Activated CD8-positive, alpha-beta T cell treated with anti-CD3 and anti-CD28 coated beads, Interleukin-2, amount 10 ng/mL, durations not matched to agents 7 days and 5 days (primary cell): Measurements from ENCODE around the gene TACR2. TPM values are rescaled to one million over a fixed set of nuclear protein-coding genes. Genes with fewer than 3 reads are reported as not detected.
A peak's percentile ranks its signal among the peaks of the same experiment; 100 is the strongest.

ENCODE experiments used
- ATAC-seq: fragments of 150-1000 bp; cut with Tn5 transposase; one replicate; pipeline ENCODE4 v1.10.0; 2021; ENCODE audit warnings: moderate library complexity
- CTCF ChIA-PET: fragments of 350-600 bp; sonication (Branson Sonifier 250); formaldehyde crosslinking; loops from one replicate; lab custom pipeline; 2021; ENCODE audit warnings: antibody characterized with exemption; lab: Charles Lee
- POLR2A ChIA-PET: fragments of 350-600 bp; sonication (Branson Sonifier 250); formaldehyde crosslinking; loops from one replicate; lab custom pipeline; 2021; ENCODE audit warnings: antibody characterized with exemption; lab: Charles Lee
- DNase-seq: peaks from one replicate; pipeline ENCODE4 v3.0.0-alpha.2; 2020
- H3K27ac Mint-ChIP-seq: one replicate; pipeline ENCODE4 v1.8.0; 2021; ENCODE audit warnings: mild to moderate bottlenecking, mixed read lengths
- H3K27me3 Mint-ChIP-seq: one replicate; pipeline ENCODE4 v1.8.0; 2021; ENCODE audit warnings: low read depth, mixed read lengths
- H3K36me3 Mint-ChIP-seq: one replicate; pipeline ENCODE4 v1.8.0; 2021; ENCODE audit warnings: low read depth, mixed read lengths
- H3K4me1 Mint-ChIP-seq: one replicate; pipeline ENCODE4 v1.8.0; 2021; ENCODE audit warnings: low read depth, mixed read lengths
- H3K4me3 Mint-ChIP-seq: one replicate; pipeline ENCODE4 v1.8.0; 2021; ENCODE audit warnings: mild to moderate bottlenecking, mixed read lengths
- H3K9me3 Mint-ChIP-seq: one replicate; pipeline ENCODE4 v1.8.0; 2022; ENCODE audit warnings: mixed read lengths; ENCODE audit not compliant: insufficient read depth
- total RNA-seq, 2 experiments: library from RNA; stranded (reverse); gene quantifications; one replicate each; pipeline ENCODE4 v1.2.3, GENCODE V29; 2021

The TACR2 gene
- total RNA-seq, 2 experiments from 2014 or later, result not detected

- ChIA-PET CTCF (interaction anchor here (1.5 kb wide), 1 partner anchor 10 kb away, joined by 9 read pairs; no protein-coding TSS in a partner anchor), POLR2A (interaction anchor here (1.0 kb wide), 1 partner anchor 9 kb away, joined by 3 read pairs; no protein-coding TSS in a partner anchor)
- H3K9me3 Mint-ChIP-seq, result no peaks in the 10 kb centered on the region
- no peak for ATAC-seq
- no peak for DNase-seq
- peaks cover 73% of the 10 kb centered on the region for H3K36me3 Mint-ChIP-seq
- no peaks in the 10 kb centered on the region for H3K4me1 Mint-ChIP-seq
- no peak overlapping the region for H3K4me3 Mint-ChIP-seq
- no peaks in the 10 kb centered on the region for H3K27me3 Mint-ChIP-seq
- H3K27ac Mint-ChIP-seq, result no peak overlapping the region
Measured at GRCh38 chr10:69397972-69398371, 18.7 kb downstream of the TACR2 start.

DNA sequence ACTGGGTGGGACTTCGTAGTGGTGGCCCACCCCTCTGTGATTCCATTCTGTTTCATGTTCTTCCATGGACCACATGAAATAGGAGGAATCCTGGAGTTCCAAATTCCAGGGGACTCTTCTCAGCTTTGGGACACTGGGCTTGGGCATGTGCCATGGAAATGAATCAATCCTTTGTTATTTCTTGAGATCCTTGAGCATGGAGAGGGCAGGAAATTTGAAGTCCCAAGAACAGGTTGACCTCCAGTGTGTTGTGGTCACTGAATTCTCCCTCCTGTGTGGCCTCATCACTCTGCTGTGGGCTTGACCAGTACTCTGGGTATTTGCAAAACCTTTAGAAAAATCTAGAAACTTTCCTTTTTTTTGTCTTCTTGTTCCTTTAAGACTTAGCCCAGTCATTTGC is 22.7 kb downstream of the TACR2 start:
- peaks cover 62% of the 10 kb centered on the region for H3K36me3 Mint-ChIP-seq
- DNase-seq (no peak), ATAC-seq (no peak)
- POLR2A ChIA-PET, result no interaction called here
- H3K27ac Mint-ChIP-seq, result no peak overlapping the region
- H3K27me3 Mint-ChIP-seq, result no peaks in the 10 kb centered on the region
- H3K4me1 Mint-ChIP-seq, result peaks cover 29% of the 10 kb centered on the region
- CTCF ChIA-PET, result interaction anchor here (1.6 to 7.4 kb wide), 4 partner anchors 9 to 158 kb away, joined by 9 to 173 read pairs (median 18); no protein-coding TSS in a partner anchor
- H3K4me3 Mint-ChIP-seq, result no peak overlapping the region
- no peaks in the 10 kb centered on the region for H3K9me3 Mint-ChIP-seq

- peaks cover 29% of the 10 kb centered on the region for H3K4me1 Mint-ChIP-seq
- no peak overlapping the region for H3K4me3 Mint-ChIP-seq
- CTCF ChIA-PET, result interaction anchor here (0.6 to 7.4 kb wide), 30 partner anchors 9 to 402 kb away, joined by 3 to 173 read pairs (median 4); no protein-coding TSS in a partner anchor
- DNase-seq, result peak; percentile 90
- peak overlapping the region; percentile 71 for H3K27ac Mint-ChIP-seq
- POLR2A ChIA-PET, result interaction anchor here (0.7 kb wide), 1 partner anchor 129 kb away, joined by 3 read pairs; no protein-coding TSS in a partner anchor
- peak; percentile 92 for ATAC-seq
- peaks cover 67% of the 10 kb centered on the region for H3K36me3 Mint-ChIP-seq
- H3K27me3 Mint-ChIP-seq, result no peaks in the 10 kb centered on the region
- no peaks in the 10 kb centered on the region for H3K9me3 Mint-ChIP-seq
Measured at GRCh38 chr10:69392481-69393000, 24.2 kb downstream of the TACR2 start.

GRCh38 chr10:69391158-69391557 is 25.6 kb downstream of the TACR2 start:
- ChIA-PET CTCF (interaction anchor here (1.2 to 7.4 kb wide), 7 partner anchors 17 to 385 kb away, joined by 3 to 173 read pairs (median 6); no protein-coding TSS in a partner anchor), POLR2A (interaction anchor here (0.5 to 1.3 kb wide), 3 partner anchors 14 to 153 kb away, joined by 3 read pairs; no protein-coding TSS in a partner anchor)
- no peaks in the 10 kb centered on the region for H3K9me3 Mint-ChIP-seq
- peak overlapping the region; percentile 68 for H3K27ac Mint-ChIP-seq
- H3K4me1 Mint-ChIP-seq, result peaks cover 29% of the 10 kb centered on the region
- peaks cover 62% of the 10 kb centered on the region for H3K36me3 Mint-ChIP-seq
- ATAC-seq, result no peak
- H3K4me3 Mint-ChIP-seq, result no peak overlapping the region
- no peaks in the 10 kb centered on the region for H3K27me3 Mint-ChIP-seq
- DNase-seq, result no peak

GRCh38 chr10:69389827-69390490 is 26.8 kb downstream of the TACR2 start:
- ChIA-PET CTCF (interaction anchor here (0.8 to 7.4 kb wide), 6 partner anchors 14 to 383 kb away, joined by 3 to 173 read pairs (median 6); no protein-coding TSS in a partner anchor), POLR2A (interaction anchor here (1.3 kb wide), 2 partner anchors 147 to 152 kb away, joined by 3 read pairs; no protein-coding TSS in a partner anchor)
- Mint-ChIP-seq H3K36me3 (peaks cover 66% of the 10 kb centered on the region), H3K4me1 (peaks cover 29% of the 10 kb centered on the region), H3K27ac (peak overlapping the region; percentile 68), H3K4me3 (no peak overlapping the region), H3K27me3 (no peaks in the 10 kb centered on the region), H3K9me3 (no peaks in the 10 kb centered on the region)
- DNase-seq (peak; percentile 53), ATAC-seq (peak; percentile 44)

- Mint-ChIP-seq H3K9me3 (no peaks in the 10 kb centered on the region), H3K4me1 (peaks cover 30% of the 10 kb centered on the region), H3K4me3 (no peak overlapping the region), H3K36me3 (peaks cover 66% of the 10 kb centered on the region), H3K27ac (no peak overlapping the region), H3K27me3 (no peaks in the 10 kb centered on the region)
- ATAC-seq, result no peak
- no peak for DNase-seq
- CTCF ChIA-PET, result interaction anchor here (7.4 kb wide), 1 partner anchor 152 kb away, joined by 173 read pairs; no protein-coding TSS in a partner anchor
- POLR2A ChIA-PET, result no interaction called here
Measured at GRCh38 chr10:69388488-69388887, 28.2 kb downstream of the TACR2 start.

GRCh38 chr10:69387500-69387899 is 29.2 kb downstream of the TACR2 start:
- no peak overlapping the region for H3K27ac Mint-ChIP-seq
- DNase-seq, result no peak

DNA sequence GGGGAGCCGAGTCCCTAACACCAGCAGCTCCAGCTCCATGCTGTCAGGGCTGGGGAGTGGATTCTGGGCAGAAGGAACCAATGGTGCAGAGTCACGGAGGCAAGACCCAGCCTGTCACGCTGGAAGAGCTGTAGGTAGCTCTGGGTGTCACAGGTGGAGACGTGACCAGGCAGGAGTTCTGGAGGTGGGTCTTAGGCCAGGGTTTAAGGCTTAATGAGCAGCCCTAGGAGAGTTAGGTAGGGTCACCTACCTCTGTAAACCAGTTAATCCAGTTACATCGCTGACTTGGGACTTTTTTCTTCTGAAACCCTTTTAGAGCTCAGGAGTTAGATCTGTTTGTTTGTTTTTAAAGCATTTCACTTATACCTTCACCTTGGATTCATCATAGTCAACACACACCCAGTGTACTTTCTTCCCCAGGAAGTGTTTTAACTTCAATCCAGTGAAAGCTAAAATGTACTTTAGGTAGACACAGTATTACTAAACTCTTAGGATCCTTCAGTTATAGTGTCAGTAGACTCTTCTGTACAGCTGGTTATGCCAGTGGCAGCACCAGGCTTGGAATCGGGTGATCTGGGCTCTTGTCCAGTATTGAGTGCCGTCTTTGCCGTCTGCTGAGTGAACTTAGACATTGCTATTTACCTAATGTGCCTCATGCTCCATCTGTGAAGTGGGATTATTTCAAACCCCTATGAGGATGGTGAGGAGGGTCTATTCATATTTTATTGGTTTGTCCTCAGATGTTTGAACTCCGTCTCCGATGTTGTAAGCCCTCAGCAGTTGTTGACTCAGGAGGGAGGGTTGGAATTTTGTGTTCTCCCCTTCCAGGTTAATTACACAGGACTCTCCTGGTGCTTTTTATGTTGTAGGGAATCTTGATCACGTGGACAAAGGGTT is 31.0 kb downstream of the TACR2 start:
- peak overlapping the region; percentile 47 for H3K27ac Mint-ChIP-seq
- CTCF ChIA-PET, result interaction anchor here (1.1 to 1.2 kb wide), 2 partner anchors 22 to 148 kb away, joined by 3 read pairs; no protein-coding TSS in a partner anchor
- POLR2A ChIA-PET, result no interaction called here

More at GRCh38 chr10:69387500-69387899, 29.2 kb downstream of the TACR2 start:
- H3K4me3 Mint-ChIP-seq, result no peak overlapping the region
- ChIA-PET POLR2A (no interaction called here), CTCF (no interaction called here)
- H3K27me3 Mint-ChIP-seq, result no peaks in the 10 kb centered on the region
- ATAC-seq, result no peak
- H3K4me1 Mint-ChIP-seq, result peaks cover 28% of the 10 kb centered on the region
- no peaks in the 10 kb centered on the region for H3K9me3 Mint-ChIP-seq
- peaks cover 69% of the 10 kb centered on the region for H3K36me3 Mint-ChIP-seq

GRCh38 chr10:69384320-69384719 is 32.4 kb downstream of the TACR2 start:
- H3K36me3 Mint-ChIP-seq, result peaks cover 70% of the 10 kb centered on the region
- H3K9me3 Mint-ChIP-seq, result no peaks in the 10 kb centered on the region
- peaks cover 4% of the 10 kb centered on the region for H3K4me1 Mint-ChIP-seq
- ChIA-PET POLR2A (no interaction called here), CTCF (interaction anchor here (1.6 kb wide), 1 partner anchor 8 kb away, joined by 4 read pairs; no protein-coding TSS in a partner anchor)
- DNase-seq (no peak), ATAC-seq (no peak)
- H3K27ac Mint-ChIP-seq, result no peak overlapping the region
- H3K4me3 Mint-ChIP-seq, result no peak overlapping the region
- H3K27me3 Mint-ChIP-seq, result no peaks in the 10 kb centered on the region

More for the DNA sequence above, 31.0 kb downstream of the TACR2 start:
- no peak for ATAC-seq
- Mint-ChIP-seq H3K36me3 (peaks cover 67% of the 10 kb centered on the region), H3K4me1 (peaks cover 18% of the 10 kb centered on the region), H3K27me3 (no peaks in the 10 kb centered on the region), H3K9me3 (no peaks in the 10 kb centered on the region), H3K4me3 (no peak overlapping the region)
- no peak for DNase-seq

DNA sequence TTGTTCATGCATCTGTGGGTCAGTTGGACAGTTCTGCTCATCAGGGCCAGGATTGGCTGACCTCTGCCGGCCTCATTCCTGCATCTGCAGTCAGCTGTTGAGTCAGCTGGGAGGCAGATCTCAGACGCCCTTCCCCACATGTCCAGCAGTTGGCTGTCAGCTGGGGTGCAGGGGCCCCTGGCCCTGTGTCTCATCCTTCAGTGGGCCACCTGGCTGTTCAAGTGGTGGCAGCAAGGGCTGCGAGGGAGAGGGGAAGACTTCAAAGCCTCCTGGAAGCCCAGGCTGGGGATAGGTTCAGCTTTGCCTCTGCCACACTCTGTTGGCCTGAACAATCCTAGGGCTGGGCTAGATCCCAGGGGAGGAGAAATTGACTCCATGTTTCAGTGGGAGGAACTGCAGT is 33.2 kb downstream of the TACR2 start:
- CTCF ChIA-PET, result interaction anchor here (1.6 kb wide), 1 partner anchor 9 kb away, joined by 4 read pairs; no protein-coding TSS in a partner anchor
- Mint-ChIP-seq H3K4me1 (peaks cover 2% of the 10 kb centered on the region), H3K36me3 (peaks cover 67% of the 10 kb centered on the region), H3K27ac (no peak overlapping the region), H3K27me3 (no peaks in the 10 kb centered on the region), H3K4me3 (no peak overlapping the region), H3K9me3 (no peaks in the 10 kb centered on the region)
- ATAC-seq, result no peak
- POLR2A ChIA-PET, result no interaction called here
- no peak for DNase-seq
